ENCODE data around the gene SH3RF1.

Gene SH3RF1

GRCh38 chr4:169215656-169216055, 55.1 kb downstream of the SH3RF1 start:
- no peaks in the 10 kb centered on the region for H3K4me1 ChIP-seq
- H3K9me3 ChIP-seq (ENCODE audit: control insufficient read depth, low read length): no peaks in the 10 kb centered on the region
- TF ChIP-seq CTCF (IDR thresholded peaks at IDR 0.05): no peak
- no peak overlapping the region for H3K9ac ChIP-seq
- H3K4me3 ChIP-seq (ENCODE audit: low read depth, low read length): no peak overlapping the region
- no peaks in the 10 kb centered on the region for H3K79me2 ChIP-seq
- no peak overlapping the region for H3K27ac ChIP-seq
- no peak overlapping the region for H2AFZ ChIP-seq
- H3K36me3 ChIP-seq (ENCODE audit: control insufficient read depth, insufficient read depth, low read length): no peaks in the 10 kb centered on the region
- no peaks in the 10 kb centered on the region for H3K27me3 ChIP-seq (ENCODE audit: control insufficient read depth, insufficient read depth, low read length)
- no peak overlapping the region for H3K4me2 ChIP-seq (ENCODE audit: low read length)

GRCh38 chr4:169212981-169213380, 57.8 kb downstream of the SH3RF1 start:
- Histone ChIP-seq H3K9me3 (ENCODE audit: control insufficient read depth, low read length) (no peaks in the 10 kb centered on the region), H3K27ac (no peak overlapping the region), H3K4me1 (no peaks in the 10 kb centered on the region), H2AFZ (no peak overlapping the region), H3K9ac (no peak overlapping the region), H3K4me2 (ENCODE audit: low read length) (no peak overlapping the region), H3K36me3 (ENCODE audit: control insufficient read depth, insufficient read depth, low read length) (no peaks in the 10 kb centered on the region), H3K79me2 (no peaks in the 10 kb centered on the region), H3K27me3 (ENCODE audit: control insufficient read depth, insufficient read depth, low read length) (no peaks in the 10 kb centered on the region), H3K4me3 (ENCODE audit: low read depth, low read length) (no peak overlapping the region)
- no peak for TF ChIP-seq CTCF (IDR thresholded peaks at IDR 0.05)

- H3K9me3 ChIP-seq (ENCODE audit: control insufficient read depth, low read length): no peaks in the 10 kb centered on the region
- no peak overlapping the region for H3K4me2 ChIP-seq (ENCODE audit: low read length)
- no peak for TF ChIP-seq CTCF (IDR thresholded peaks at IDR 0.05)
- no peaks in the 10 kb centered on the region for H3K27me3 ChIP-seq (ENCODE audit: control insufficient read depth, insufficient read depth, low read length)
- H2AFZ ChIP-seq: no peak overlapping the region
- H3K9ac ChIP-seq: no peak overlapping the region
- no peak overlapping the region for H3K27ac ChIP-seq
- H3K4me3 ChIP-seq (ENCODE audit: low read depth, low read length): no peak overlapping the region
- no peaks in the 10 kb centered on the region for H3K36me3 ChIP-seq (ENCODE audit: control insufficient read depth, insufficient read depth, low read length)
- H3K79me2 ChIP-seq: no peaks in the 10 kb centered on the region
- no peaks in the 10 kb centered on the region for H3K4me1 ChIP-seq
These were observed 60.1 kb downstream of the SH3RF1 start for GRCh38 chr4:169210504-169211118.

GRCh38 chr4:169209388-169209883, 61.3 kb downstream of the SH3RF1 start:
- TF ChIP-seq CTCF (IDR thresholded peaks at IDR 0.05): no peak
- H3K27ac ChIP-seq: no peak overlapping the region
- H3K9me3 ChIP-seq (ENCODE audit: control insufficient read depth, low read length): no peaks in the 10 kb centered on the region
- H3K4me3 ChIP-seq (ENCODE audit: low read depth, low read length): no peak overlapping the region
- H2AFZ ChIP-seq: no peak overlapping the region
- no peaks in the 10 kb centered on the region for H3K27me3 ChIP-seq (ENCODE audit: control insufficient read depth, insufficient read depth, low read length)
- no peaks in the 10 kb centered on the region for H3K36me3 ChIP-seq (ENCODE audit: control insufficient read depth, insufficient read depth, low read length)
- H3K79me2 ChIP-seq: no peaks in the 10 kb centered on the region
- H3K4me2 ChIP-seq (ENCODE audit: low read length): no peak overlapping the region
- no peak overlapping the region for H3K9ac ChIP-seq
- H3K4me1 ChIP-seq: no peaks in the 10 kb centered on the region

- no peak overlapping the region for H3K27ac ChIP-seq
These were observed 62.2 kb downstream of the SH3RF1 start for GRCh38 chr4:169208516-169208915.

More at GRCh38 chr4:169208516-169208915, 62.2 kb downstream of the SH3RF1 start:
- no peaks in the 10 kb centered on the region for H3K27me3 ChIP-seq (ENCODE audit: control insufficient read depth, insufficient read depth, low read length)
- TF ChIP-seq CTCF (IDR thresholded peaks at IDR 0.05): no peak
- no peak overlapping the region for H3K9ac ChIP-seq
- no peak overlapping the region for H2AFZ ChIP-seq
- no peaks in the 10 kb centered on the region for H3K9me3 ChIP-seq (ENCODE audit: control insufficient read depth, low read length)
- no peak overlapping the region for H3K4me3 ChIP-seq (ENCODE audit: low read depth, low read length)
- H3K79me2 ChIP-seq: no peaks in the 10 kb centered on the region
- H3K4me2 ChIP-seq (ENCODE audit: low read length): no peak overlapping the region
- no peaks in the 10 kb centered on the region for H3K36me3 ChIP-seq (ENCODE audit: control insufficient read depth, insufficient read depth, low read length)
- no peaks in the 10 kb centered on the region for H3K4me1 ChIP-seq
